Esophagus squamous epithelium (tissue), 4 donors: ENCODE data around the gene RERE.

ENCODE experiments used
- CTCF ChIP-seq, 6 experiments: fragments of 450-650 bp in 4 of 6; fragments of 200-600 bp in 2 of 6; sonication (generic) in 2 of 6; IDR thresholded peaks; one replicate each; pipeline ENCODE4 v1.5.1; 2016 to 2019; ENCODE audit warnings: antibody characterized with exemption in 6 of 6, mild to moderate bottlenecking in 4 of 6, moderate library complexity in 4 of 6
- POLR2A ChIP-seq, 4 donors: fragments of 450-650 bp; IDR thresholded peaks; one replicate each; pipeline ENCODE4 v1.6.1; 2017; ENCODE audit warnings: antibody characterized with exemption in 4 of 4, mild to moderate bottlenecking in 4 of 4, moderate library complexity in 3 of 4

DNA sequence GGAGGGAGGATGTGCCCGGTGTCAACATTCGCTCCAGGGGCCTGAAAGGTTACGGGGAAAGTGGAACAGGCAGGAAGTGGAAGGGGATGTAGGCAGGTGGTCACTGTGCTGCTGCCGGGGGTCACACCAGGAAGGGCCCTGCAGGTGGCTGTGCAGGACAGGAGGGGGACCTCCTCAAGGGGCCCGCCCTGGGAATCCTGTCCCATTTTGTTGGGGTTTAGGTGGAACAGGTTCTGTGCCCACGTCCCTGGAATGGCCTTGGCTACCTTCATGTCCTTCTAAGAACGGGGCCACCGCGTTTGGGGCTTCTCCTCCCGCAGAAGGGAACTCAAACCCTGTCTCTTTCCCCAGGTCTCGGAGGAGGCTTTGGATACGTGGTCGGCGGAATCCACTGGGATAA lies 487.6 kb downstream of the RERE start:
- TF ChIP-seq CTCF (IDR thresholded peaks at IDR 0.05) (no peak), POLR2A (IDR thresholded peaks at IDR 0.05) (no peak)
